Ascending aorta (tissue), 2 donors: Measurements from ENCODE around the gene CRK. TPM values are rescaled to one million over a fixed set of nuclear protein-coding genes. Genes with fewer than 3 reads are reported as not detected.
"Not testable (repeated sequence)": the region's sequence is repeated elsewhere in the genome, so short reads cannot be mapped to it uniquely, and the experiment has no call there.

ENCODE experiments used
- DNase-seq, 2 donors: peaks; one replicate each; pipeline ENCODE4 v3.0.0-alpha.2; 2019; ENCODE audit warnings: low spot score in 2 of 2
- H3K27ac ChIP-seq, 2 donors: fragments of 200-600 bp; sonication (generic); one replicate each; pipeline ENCODE4 v1.5.1; 2016 to 2017; ENCODE audit warnings: mild to moderate bottlenecking in 1 of 2
- H3K27me3 ChIP-seq: fragments of 200-600 bp; sonication (generic); one replicate; pipeline ENCODE4 v1.5.1; 2017
- H3K36me3 ChIP-seq, 2 donors: fragments of 200-600 bp; sonication (generic); one replicate each; pipeline ENCODE4 v1.5.1; 2016
- H3K4me1 ChIP-seq, 2 donors: fragments of 200-600 bp; sonication (generic); one replicate each; pipeline ENCODE4 v1.5.1; 2016 to 2017; ENCODE audit warnings: mild to moderate bottlenecking in 1 of 2
- H3K4me3 ChIP-seq, 2 donors: fragments of 200-600 bp; sonication (generic); one replicate each; pipeline ENCODE4 v1.5.1; 2016 to 2017; ENCODE audit warnings: mild to moderate bottlenecking in 1 of 2
- H3K9me3 ChIP-seq, 2 donors: fragments of 200-600 bp; sonication (generic); one replicate each; pipeline ENCODE4 v1.5.1; 2016
- CTCF ChIP-seq, 3 experiments: fragments of 200-600 bp in 2 of 3; fragments of 450-650 bp in 1 of 3; sonication (generic) in 2 of 3; IDR thresholded peaks; one replicate each; pipeline ENCODE4 v1.5.1; 2016 to 2019; ENCODE audit warnings: antibody characterized with exemption in 3 of 3, mild to moderate bottlenecking in 1 of 3, moderate library complexity in 1 of 3
- intact Hi-C: fragments of 100-400 bp; cut with DNase I; formaldehyde crosslinking; loops from one replicate; pipeline ENCODE4 v1.15.1; 2023
- total RNA-seq: library from RNA; depleted of rRNA; stranded (reverse); fragments of >200 nt; gene quantifications from one replicate; pipeline ENCODE4 v1.1.0, GENCODE V29; 2016

CRK gene
- total RNA-seq, 1 donor from 2014 or later, result 83.4 TPM

DNA sequence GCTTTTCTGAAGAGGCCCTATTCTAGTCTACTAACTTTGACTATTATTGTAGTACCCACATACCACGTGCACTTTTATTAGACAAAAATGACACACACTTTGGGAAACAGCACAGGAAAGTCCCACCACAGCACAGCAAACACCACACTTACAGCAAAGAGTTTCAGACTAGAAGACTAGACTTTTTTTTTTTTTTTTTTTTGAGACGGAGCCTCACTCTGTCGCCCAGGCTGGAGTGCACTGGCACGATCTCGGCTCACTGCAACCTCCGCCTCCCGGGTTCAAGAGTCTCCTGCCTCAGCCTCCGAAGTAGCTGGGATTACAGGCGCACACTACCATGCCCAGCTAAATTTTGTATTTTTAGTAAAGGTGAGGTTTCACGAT lies 76.1 kb downstream of the CRK start:
- no peak for DNase-seq
- no peaks in the 10 kb centered on the region for H3K9me3 ChIP-seq
- H3K36me3 ChIP-seq, result no peaks in the 10 kb centered on the region
- peaks cover 25 to 69% of the 10 kb centered on the region in 2 donors for H3K4me1 ChIP-seq
- H3K27me3 ChIP-seq, result no peaks in the 10 kb centered on the region
- H3K4me3 ChIP-seq, result peak overlapping the region in 1 of 2 donors; percentile 5
- intact Hi-C loops, result no loop called here
- no peak for TF ChIP-seq CTCF (IDR thresholded peaks at IDR 0.05)
- peak overlapping the region; percentile 23 to 41 for H3K27ac ChIP-seq

DNA sequence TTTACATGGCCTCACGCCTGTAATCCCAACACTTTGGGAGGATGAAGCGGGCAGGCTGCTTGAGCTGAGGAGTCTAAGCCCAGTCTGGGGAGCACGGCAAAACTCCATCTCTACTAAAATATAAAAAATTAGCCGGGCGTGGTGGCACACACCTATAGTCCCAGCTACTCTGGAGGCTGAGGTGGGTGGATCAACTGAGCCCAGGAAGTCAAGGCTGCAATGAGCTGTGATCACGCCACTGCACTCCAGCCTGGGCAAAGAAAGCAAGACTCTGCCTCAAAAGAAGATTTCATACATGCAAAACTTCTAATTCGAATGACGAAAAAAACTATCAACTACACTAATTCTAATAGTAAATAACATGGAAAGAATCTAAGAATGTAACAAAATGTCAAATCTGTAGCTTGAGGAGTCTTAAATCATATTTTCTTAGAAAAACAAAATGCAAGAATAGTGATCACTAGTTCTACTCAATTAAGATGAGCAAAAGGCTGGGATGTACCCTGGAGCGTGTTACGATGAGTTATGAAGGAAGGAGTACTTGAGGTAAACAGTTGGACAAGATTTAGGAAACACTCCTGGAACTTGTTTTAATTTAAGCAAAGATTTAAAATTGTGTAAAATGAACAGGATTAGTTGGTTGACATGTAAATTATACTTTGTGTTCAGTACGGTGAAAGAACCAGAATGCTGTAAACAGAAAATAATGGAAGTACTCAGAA lies 76.7 kb downstream of the CRK start:
- no peak overlapping the region for H3K4me3 ChIP-seq
- no peak for TF ChIP-seq CTCF (IDR thresholded peaks at IDR 0.05)
- H3K27me3 ChIP-seq, result no peaks in the 10 kb centered on the region
- H3K9me3 ChIP-seq, result no peaks in the 10 kb centered on the region
- H3K27ac ChIP-seq, result peak overlapping the region in 1 of 2 donors; percentile 41
- DNase-seq, result no peak
- intact Hi-C loops, result no loop called here
- H3K4me1 ChIP-seq, result peaks cover 22 to 69% of the 10 kb centered on the region in 2 donors
- H3K36me3 ChIP-seq, result no peaks in the 10 kb centered on the region

DNA sequence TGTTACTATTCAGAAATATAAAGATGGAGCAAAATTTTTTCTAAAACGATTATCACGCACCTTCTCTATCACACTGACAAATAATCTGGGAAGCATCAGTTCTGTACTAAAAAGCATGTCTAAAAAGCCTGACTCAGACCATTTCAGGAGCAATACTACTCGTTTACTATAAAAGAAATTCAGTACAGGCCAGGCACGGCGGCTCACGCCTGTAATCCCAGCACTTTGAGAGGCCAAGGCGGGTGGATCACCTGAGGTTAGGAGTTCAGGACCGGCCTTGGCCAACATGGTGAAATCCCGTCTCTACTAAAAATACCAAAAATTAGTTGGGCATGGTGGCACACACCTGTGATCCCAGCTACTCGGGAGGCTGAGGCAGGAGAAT lies 77.6 kb downstream of the CRK start:
- intact Hi-C loops, H3K4me3 ChIP-seq, H3K36me3 ChIP-seq, H3K27me3 ChIP-seq, H3K27ac ChIP-seq, DNase-seq, H3K9me3 ChIP-seq: not testable (repeated sequence)
- peaks cover 26 to 74% of the 10 kb centered on the region in 2 donors for H3K4me1 ChIP-seq

DNA sequence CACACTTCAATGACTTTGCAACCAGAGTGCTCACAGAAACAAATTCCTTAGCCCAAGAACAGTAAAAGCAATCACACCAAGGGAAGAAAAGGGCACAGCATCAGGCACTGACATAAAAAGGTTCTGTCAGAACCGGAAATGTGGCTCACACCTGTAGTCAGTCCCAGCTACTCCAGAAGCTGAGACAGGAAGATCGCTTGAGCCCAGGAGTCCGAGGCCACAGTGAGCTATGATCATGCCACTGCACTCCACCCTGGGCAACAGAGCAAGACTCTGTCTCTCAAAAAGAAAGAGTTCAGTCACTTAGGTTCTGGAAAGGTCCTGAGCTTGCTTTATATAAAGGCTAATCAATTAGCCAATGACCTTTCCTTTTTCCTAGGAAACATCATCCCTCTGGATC lies 78.7 kb downstream of the CRK start:
- H3K9me3 ChIP-seq, result no peaks in the 10 kb centered on the region
- peaks cover 26 to 64% of the 10 kb centered on the region in 2 donors for H3K4me1 ChIP-seq
- H3K4me3 ChIP-seq, result no peak overlapping the region
- intact Hi-C loops, result no loop called here
- peaks cover 0 to 5% of the 10 kb centered on the region in 2 donors for H3K36me3 ChIP-seq
- H3K27me3 ChIP-seq, result no peaks in the 10 kb centered on the region
- DNase-seq, result no peak
- TF ChIP-seq CTCF (IDR thresholded peaks at IDR 0.05), result no peak
- peak overlapping the region in 1 of 2 donors; percentile 20 for H3K27ac ChIP-seq

DNA sequence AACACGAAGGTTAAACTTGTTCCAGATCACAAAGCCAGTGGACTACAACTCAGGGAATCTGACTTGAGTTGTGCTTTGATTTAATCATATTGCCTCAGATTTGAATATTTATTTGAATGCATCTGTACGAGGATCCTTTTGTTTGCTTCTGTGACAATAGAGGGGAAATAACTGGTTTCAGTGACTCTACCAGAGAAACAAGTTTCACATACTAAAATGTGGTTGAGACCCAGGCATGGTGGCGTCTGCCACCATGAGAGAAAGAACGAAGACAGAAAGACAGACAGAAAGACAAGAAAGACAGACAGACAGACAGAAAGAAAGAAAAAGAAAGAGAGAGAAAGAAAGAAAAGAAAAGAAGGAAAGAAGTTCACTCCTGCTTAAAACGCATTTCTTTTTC lies 80.0 kb downstream of the CRK start:
- Histone ChIP-seq H3K36me3 (peaks cover 0 to 8% of the 10 kb centered on the region in 2 donors), H3K27ac (peak overlapping the region in 1 of 2 donors; percentile 14), H3K4me1 (peaks cover 20 to 67% of the 10 kb centered on the region in 2 donors)

More for the DNA sequence above, 80.0 kb downstream of the CRK start:
- intact Hi-C loops, result no loop called here
- no peak for TF ChIP-seq CTCF (IDR thresholded peaks at IDR 0.05)
- no peak overlapping the region for H3K4me3 ChIP-seq
- no peaks in the 10 kb centered on the region for H3K9me3 ChIP-seq
- DNase-seq, result no peak
- H3K27me3 ChIP-seq, result no peaks in the 10 kb centered on the region
